NOMO-1 (cell line): Measurements from ENCODE around the gene ZMYM2.

ENCODE experiments used
- DNase-seq, 2 experiments: peaks; one replicate each; lab custom pipeline; 2025; ENCODE audit not compliant: unreplicated experiment in 2 of 2; lab: John Stamatoyannopoulos, UW

ZMYM2 gene

DNA sequence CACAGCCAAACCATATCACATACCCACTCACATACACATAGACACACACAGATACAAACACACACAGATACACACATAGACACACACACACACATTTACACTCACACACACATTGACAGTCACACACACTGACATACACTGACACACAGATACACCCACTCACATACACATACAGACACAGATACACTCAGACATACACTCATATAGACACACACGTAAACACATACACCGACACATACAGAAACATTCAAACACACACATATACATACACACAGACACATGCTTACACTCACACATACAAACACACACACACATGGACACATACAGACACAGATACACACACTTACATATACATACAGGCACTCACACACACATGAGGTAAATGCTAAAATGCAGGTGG is 172.1 kb downstream of the ZMYM2 start:
- no peak for DNase-seq

GRCh38 chr13:20131057-20131832 is 172.7 kb downstream of the ZMYM2 start:
- no peak for DNase-seq

DNA sequence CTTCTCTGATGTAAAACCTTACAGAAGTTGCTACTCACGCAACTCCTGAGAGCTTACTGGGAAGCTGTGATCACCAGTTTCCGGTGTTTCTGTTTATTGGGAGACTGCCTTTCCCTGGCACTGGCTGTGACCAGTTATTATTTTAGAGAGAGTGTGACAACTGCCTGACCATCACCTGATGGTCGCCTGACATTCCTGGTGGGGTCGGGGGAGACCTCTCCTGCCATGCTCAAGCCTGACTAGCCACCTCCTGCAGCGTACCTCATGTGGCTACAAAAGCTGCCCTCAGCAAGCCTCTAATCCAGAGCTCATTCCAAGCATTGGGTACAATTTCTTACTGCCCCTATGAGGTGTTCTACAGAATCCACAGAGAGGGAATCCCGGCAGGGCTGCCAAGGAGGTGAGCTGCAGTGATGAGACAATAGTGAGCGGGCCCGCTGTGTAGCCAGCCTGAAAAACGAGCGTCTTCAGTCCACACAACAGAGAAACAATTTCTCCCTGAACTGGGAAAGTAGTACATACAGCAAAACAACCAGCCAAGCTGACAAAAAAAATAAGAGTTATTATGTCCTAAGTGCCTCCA is 173.6 kb downstream of the ZMYM2 start:
- no peak for DNase-seq

GRCh38 chr13:20134732-20135131 is 176.2 kb downstream of the ZMYM2 start:
- DNase-seq, result no peak

DNA sequence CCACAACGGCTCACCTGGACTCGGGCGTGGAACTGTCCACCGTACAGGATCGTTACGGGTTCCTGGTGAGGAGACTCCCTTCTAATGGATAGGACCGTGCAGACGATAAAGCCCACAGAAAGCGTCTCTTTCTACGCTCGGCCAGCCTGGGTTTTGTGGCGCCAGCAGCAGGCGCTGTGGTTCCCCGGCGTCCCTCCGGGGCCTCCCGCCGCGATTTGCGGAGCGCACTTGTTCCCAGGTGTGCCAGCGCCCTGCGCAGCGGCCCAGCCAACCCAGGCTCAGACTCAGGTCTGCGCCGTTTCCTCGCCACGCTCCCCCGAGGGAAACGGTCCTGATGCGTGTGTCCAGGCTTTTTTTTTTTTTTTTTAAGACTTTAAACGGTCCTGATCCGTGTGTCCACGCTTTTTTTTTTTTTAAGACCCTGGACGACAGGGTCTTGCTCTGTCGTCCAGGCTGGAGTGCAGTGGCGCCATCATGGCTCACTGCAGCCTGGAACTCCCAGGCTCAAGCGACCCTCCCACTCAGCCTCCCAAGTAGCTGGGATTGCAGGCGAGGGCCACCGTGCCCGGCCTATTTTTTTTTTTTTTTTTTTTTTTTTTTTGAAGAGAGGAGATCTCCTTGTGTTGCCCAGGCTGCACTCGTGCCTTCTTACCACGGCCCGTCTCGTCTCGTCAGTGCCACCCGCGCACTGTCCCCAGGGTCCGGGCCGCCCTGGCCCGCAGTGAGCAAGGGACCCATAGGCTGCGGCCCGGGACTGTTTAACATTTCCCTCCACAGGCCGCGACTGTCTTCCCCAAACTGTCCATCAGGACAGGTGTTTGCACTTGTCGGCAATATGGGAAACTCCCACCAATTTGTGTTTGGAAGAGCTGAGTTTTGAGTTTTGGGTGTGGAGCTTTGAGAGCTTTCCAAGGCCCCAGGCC is 178.5 kb downstream of the ZMYM2 start:
- peak; percentile 47 to 55 for DNase-seq

GRCh38 chr13:20137875-20138274 is 179.3 kb downstream of the ZMYM2 start:
- no peak for DNase-seq

GRCh38 chr13:20140487-20140886 is 182.0 kb downstream of the ZMYM2 start:
- DNase-seq, result no peak
